A673 (cell line): ENCODE results near the gene TUBA3C. TPM values are rescaled to one million over a fixed set of nuclear protein-coding genes. Genes with fewer than 3 reads are reported as not detected.

ENCODE experiments used
- BruUV-seq: library from RNA; stranded (reverse); fragments of 400-500 nt; replicated peaks from 2 replicates; lab custom pipeline; 2021; lab: Mats Ljungman, UMichigan
- CTCF ChIA-PET: fragments of 300-600 bp; sonication (Branson Sonifier 250); formaldehyde crosslinking; loops from one replicate; lab custom pipeline; 2022; ENCODE audit warnings: antibody characterized with exemption; lab: Charles Lee
- POLR2A ChIA-PET: fragments of 300-600 bp; sonication (Branson Sonifier 250); formaldehyde crosslinking; loops from one replicate; lab custom pipeline; 2022; ENCODE audit warnings: antibody characterized with exemption; ENCODE audit not compliant: low non-redundant PET; lab: Charles Lee
- DNase-seq: peaks from one replicate; pipeline ENCODE4 v3.0.0-alpha.2; 2015; ENCODE audit warnings: low spot score
- H3K27ac ChIP-seq: fragments of 200-600 bp; sonication (generic); 2 replicates; pipeline ENCODE4 v1.5.1; 2016; ENCODE audit warnings: mixed run types, low read depth, mild to moderate bottlenecking, mixed read lengths, antibody characterized with exemption, low read length; ENCODE audit not compliant: poor library complexity, severe bottlenecking
- H3K27me3 ChIP-seq: fragments of 200-600 bp; sonication (generic); replicated peaks from 2 replicates; pipeline ENCODE4 v1.6.1; 2017; ENCODE audit warnings: mixed run types, low read depth, mild to moderate bottlenecking, mixed read lengths, antibody characterized with exemption, low read length; ENCODE audit not compliant: insufficient read depth, poor library complexity
- H3K36me3 ChIP-seq: fragments of 200-600 bp; sonication (generic); 2 replicates; pipeline ENCODE4 v1.6.1; 2016; ENCODE audit warnings: mixed run types, mild to moderate bottlenecking, mixed read lengths, antibody characterized with exemption, low read length; ENCODE audit not compliant: insufficient read depth, poor library complexity, severe bottlenecking
- H3K4me1 ChIP-seq: fragments of 200-600 bp; sonication (generic); 2 replicates; pipeline ENCODE4 v1.6.1; 2017; ENCODE audit warnings: mixed run types, mild to moderate bottlenecking, mixed read lengths, antibody characterized with exemption, low read length; ENCODE audit not compliant: insufficient read depth, poor library complexity, severe bottlenecking
- H3K4me3 ChIP-seq: fragments of 200-600 bp; sonication (generic); 2 replicates; pipeline ENCODE4 v1.5.1; 2016; ENCODE audit warnings: low read depth, mixed run types, mild to moderate bottlenecking, mixed read lengths, low read length; ENCODE audit not compliant: poor library complexity, severe bottlenecking
- H3K9me3 ChIP-seq: fragments of 200-600 bp; sonication (generic); 2 replicates; pipeline ENCODE4 v1.6.1; 2016; ENCODE audit warnings: mixed run types, low read depth, mild to moderate bottlenecking, mixed read lengths, antibody characterized with exemption, low read length; ENCODE audit not compliant: poor library complexity, severe bottlenecking
- CTCF ChIP-seq: fragments of 300-800, 200-600 bp; sonication (generic); conservative IDR thresholded peaks from 2 replicates; pipeline ENCODE4 v1.5.1; 2017; ENCODE audit warnings: low read depth, mild to moderate bottlenecking, antibody characterized with exemption, low read length, moderate library complexity, mixed read lengths
- EZH2 ChIP-seq: fragments of 200-600 bp; sonication (generic); IDR thresholded peaks from 2 replicates; pipeline ENCODE4 v1.6.1; 2017; ENCODE audit warnings: borderline replicate concordance, low read depth, mild to moderate bottlenecking, mixed read lengths, antibody characterized with exemption, low read length; ENCODE audit not compliant: poor library complexity, severe bottlenecking
- intact Hi-C: fragments of 100-400 bp; cut with micrococcal nuclease; formaldehyde crosslinking; loops from one replicate; pipeline ENCODE4 v1.10.0; 2022; ENCODE audit not compliant: unreplicated experiment
- total RNA-seq: library from RNA; stranded (reverse); gene quantifications from 2 replicates; pipeline ENCODE4 v1.2.3, GENCODE V29; 2021

The TUBA3C gene
- total RNA-seq, 1 experiment from 2014 or later = not detected

DNA sequence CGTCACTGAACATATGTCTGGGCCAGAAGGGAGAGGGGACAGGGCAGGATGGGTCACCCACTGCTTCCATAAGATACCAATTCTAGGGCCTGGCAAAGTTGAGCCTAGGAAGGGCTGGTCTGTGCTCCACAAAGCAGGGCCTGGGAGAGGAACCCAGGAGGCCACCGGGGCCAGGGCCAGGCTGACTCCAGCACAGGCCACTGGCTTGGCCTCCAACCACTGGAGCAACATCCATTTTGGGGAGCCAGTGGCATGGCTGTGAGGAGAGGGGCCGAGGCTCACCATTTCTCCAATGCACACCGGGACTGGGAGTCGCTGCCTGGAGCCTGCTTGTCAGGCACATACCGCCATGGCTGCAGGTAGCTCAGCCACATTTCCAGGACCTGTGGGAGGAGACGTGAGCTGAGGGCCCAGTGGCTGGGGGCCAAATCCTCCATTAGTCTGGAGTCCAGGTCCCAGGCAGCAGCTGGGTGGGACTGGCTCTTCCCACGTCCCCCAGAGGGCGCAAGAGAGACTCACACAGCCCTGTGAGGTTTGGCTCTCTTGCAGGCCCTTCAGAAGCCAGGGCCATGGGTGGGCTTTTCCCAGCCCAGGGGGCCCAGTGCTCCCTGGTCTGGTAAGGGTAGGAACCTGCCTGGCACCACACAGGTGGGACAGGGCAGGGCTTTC, 27.7 kb downstream of the TUBA3C start:
- no peak overlapping the region for H3K27ac ChIP-seq
- no TSS peak for BruUV-seq
- intact Hi-C loops = no loop called here
- H3K4me3 ChIP-seq = no peak overlapping the region
- ChIA-PET POLR2A (no interaction called here), CTCF (no interaction called here)
- H3K4me1 ChIP-seq = no peaks in the 10 kb centered on the region
- TF ChIP-seq CTCF (peak; percentile 62), EZH2 (no peak)
- no peaks in the 10 kb centered on the region for H3K9me3 ChIP-seq
- H3K36me3 ChIP-seq = no peaks in the 10 kb centered on the region
- no peaks in the 10 kb centered on the region for H3K27me3 ChIP-seq
- DNase-seq = peak; percentile 60

GRCh38 chr13:19152403-19152802, 29.2 kb downstream of the TUBA3C start:
- peaks cover 10% of the 10 kb centered on the region for H3K9me3 ChIP-seq
- no peaks in the 10 kb centered on the region for H3K27me3 ChIP-seq
- no peak for DNase-seq
- H3K27ac ChIP-seq = no peak overlapping the region
- no peaks in the 10 kb centered on the region for H3K4me1 ChIP-seq
- no TSS peak for BruUV-seq
- no peaks in the 10 kb centered on the region for H3K36me3 ChIP-seq
- ChIA-PET POLR2A (no interaction called here), CTCF (no interaction called here)
- intact Hi-C loops = no loop called here
- no peak overlapping the region for H3K4me3 ChIP-seq
- no peak for TF ChIP-seq EZH2
- TF ChIP-seq CTCF = no peak

DNA sequence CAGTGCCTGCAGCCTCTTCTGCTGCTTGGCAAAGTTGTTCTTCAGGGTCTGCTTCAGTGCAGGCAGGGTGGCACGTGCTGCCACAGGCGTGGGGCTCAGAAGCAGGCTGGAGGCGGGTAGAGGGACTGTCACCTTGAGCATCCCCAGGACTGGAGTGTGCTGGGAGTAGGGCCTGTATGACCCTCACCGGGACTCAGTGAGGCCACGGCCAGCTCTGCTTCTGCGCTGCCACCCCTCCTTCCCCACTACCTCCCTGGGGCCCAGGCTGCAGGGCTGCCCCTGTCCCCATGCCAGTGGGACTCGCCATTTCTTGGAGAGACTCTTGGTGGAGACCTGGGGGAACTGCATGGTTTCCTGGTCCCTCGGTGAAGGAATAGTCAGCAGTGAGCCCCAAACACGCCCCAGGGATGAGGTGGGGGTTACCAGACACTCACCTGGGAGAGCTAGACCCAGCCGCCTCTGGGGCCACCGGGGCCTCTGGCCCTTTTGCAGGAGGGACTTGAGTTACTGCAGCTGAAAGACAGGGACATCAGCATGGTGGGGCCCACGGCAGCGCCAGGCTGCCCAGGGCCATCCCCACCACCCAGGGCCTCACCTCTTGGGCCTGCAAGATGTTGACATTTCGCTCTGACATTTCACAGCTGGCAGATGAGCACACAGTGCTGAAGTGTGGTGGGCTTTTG, 29.9 kb downstream of the TUBA3C start:
- Histone ChIP-seq H3K27me3 (no peaks in the 10 kb centered on the region), H3K9me3 (peaks cover 10% of the 10 kb centered on the region), H3K4me1 (no peaks in the 10 kb centered on the region), H3K4me3 (no peak overlapping the region), H3K36me3 (no peaks in the 10 kb centered on the region), H3K27ac (no peak overlapping the region)
- no peak for DNase-seq
- no TSS peak for BruUV-seq
- intact Hi-C loops = no loop called here
- TF ChIP-seq CTCF = no peak
- no peak for TF ChIP-seq EZH2
- CTCF ChIA-PET = no interaction called here
- POLR2A ChIA-PET = no interaction called here
